ENCODE data around the gene KRT33B.

Gene KRT33B

GRCh38 chr17:41325126-41325525 is 44.5 kb downstream of the KRT33B start:
- no peak for DNase-seq
- in situ Hi-C loops (cut with HindIII; ENCODE audit: low pct_ligation_motif_present, low sequenced_read_pairs), result no loop called here
- Histone ChIP-seq H3K27ac (no peak overlapping the region), H3K4me3 (ENCODE audit: low read depth, low read length) (no peak overlapping the region), H3K27me3 (replicated peaks) (no peaks in the 10 kb centered on the region), H3K36me3 (replicated peaks) (no peaks in the 10 kb centered on the region)
- TF ChIP-seq CTCF (IDR thresholded peaks at IDR 0.05; ENCODE audit: low read depth, low read length, missing control alignments), result no peak

GRCh38 chr17:41324180-41325075 is 45.2 kb downstream of the KRT33B start:
- DNase-seq, result no peak
- Histone ChIP-seq H3K27ac (no peak overlapping the region), H3K4me3 (ENCODE audit: low read depth, low read length) (no peak overlapping the region), H3K27me3 (replicated peaks) (no peaks in the 10 kb centered on the region), H3K36me3 (replicated peaks) (no peaks in the 10 kb centered on the region)
- peak; percentile 58 for TF ChIP-seq CTCF (IDR thresholded peaks at IDR 0.05; ENCODE audit: low read depth, low read length, missing control alignments)
- in situ Hi-C loops (cut with HindIII; ENCODE audit: low pct_ligation_motif_present, low sequenced_read_pairs), result no loop called here

- in situ Hi-C loops (cut with HindIII; ENCODE audit: low pct_ligation_motif_present, low sequenced_read_pairs), result no loop called here
- no peaks in the 10 kb centered on the region for H3K27me3 ChIP-seq (replicated peaks)
- H3K4me3 ChIP-seq (ENCODE audit: low read depth, low read length), result no peak overlapping the region
- no peaks in the 10 kb centered on the region for H3K36me3 ChIP-seq (replicated peaks)
- no peak for TF ChIP-seq CTCF (IDR thresholded peaks at IDR 0.05; ENCODE audit: low read depth, low read length, missing control alignments)
- no peak for DNase-seq
- H3K27ac ChIP-seq, result no peak overlapping the region
These were observed 46.4 kb downstream of the KRT33B start for GRCh38 chr17:41322903-41323895.

- peak; percentile 64 for DNase-seq
- no peak overlapping the region for H3K27ac ChIP-seq
- H3K4me3 ChIP-seq (ENCODE audit: low read depth, low read length), result no peak overlapping the region
- no peaks in the 10 kb centered on the region for H3K27me3 ChIP-seq (replicated peaks)
- in situ Hi-C loops (cut with HindIII; ENCODE audit: low pct_ligation_motif_present, low sequenced_read_pairs), result no loop called here
- H3K36me3 ChIP-seq (replicated peaks), result no peaks in the 10 kb centered on the region
- peak; percentile 84 for TF ChIP-seq CTCF (IDR thresholded peaks at IDR 0.05; ENCODE audit: low read depth, low read length, missing control alignments)
These were observed 47.3 kb downstream of the KRT33B start for GRCh38 chr17:41322094-41322902.

GRCh38 chr17:41318231-41318630 is 51.4 kb downstream of the KRT33B start:
- DNase-seq, result no peak
- Histone ChIP-seq H3K27me3 (replicated peaks) (no peaks in the 10 kb centered on the region), H3K36me3 (replicated peaks) (no peaks in the 10 kb centered on the region), H3K4me3 (ENCODE audit: low read depth, low read length) (no peak overlapping the region), H3K27ac (no peak overlapping the region)
- in situ Hi-C loops (cut with HindIII; ENCODE audit: low pct_ligation_motif_present, low sequenced_read_pairs), result no loop called here
- no peak for TF ChIP-seq CTCF (IDR thresholded peaks at IDR 0.05; ENCODE audit: low read depth, low read length, missing control alignments)

All from brain microvascular endothelial cell (primary cell).